Measurements from ENCODE around the gene TEX2.
"Not testable (repeated sequence)": the region's sequence is repeated elsewhere in the genome, so short reads cannot be mapped to it uniquely, and the experiment has no call there.

The TEX2 gene

DNA sequence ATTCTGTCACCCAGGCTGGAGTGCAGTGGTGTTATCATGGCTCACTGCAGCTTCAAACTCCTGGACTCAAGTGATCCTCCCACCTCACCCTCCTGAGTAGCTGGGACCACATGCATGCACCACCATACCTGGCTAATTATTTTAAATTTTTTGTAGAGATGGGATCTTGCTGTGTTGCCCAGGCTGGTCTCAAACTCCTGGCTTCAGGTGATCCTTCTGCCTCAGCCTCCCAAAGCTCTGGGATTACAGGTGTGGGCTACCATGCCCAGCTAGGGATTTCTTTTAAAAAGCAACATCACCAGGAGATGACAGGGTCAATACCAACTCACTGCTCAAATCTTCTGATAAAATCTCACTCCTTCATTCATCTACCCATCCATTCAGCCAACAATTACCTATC lies 54.4 kb downstream of the TEX2 start:
- not testable (repeated sequence) for DNase-seq

DNA sequence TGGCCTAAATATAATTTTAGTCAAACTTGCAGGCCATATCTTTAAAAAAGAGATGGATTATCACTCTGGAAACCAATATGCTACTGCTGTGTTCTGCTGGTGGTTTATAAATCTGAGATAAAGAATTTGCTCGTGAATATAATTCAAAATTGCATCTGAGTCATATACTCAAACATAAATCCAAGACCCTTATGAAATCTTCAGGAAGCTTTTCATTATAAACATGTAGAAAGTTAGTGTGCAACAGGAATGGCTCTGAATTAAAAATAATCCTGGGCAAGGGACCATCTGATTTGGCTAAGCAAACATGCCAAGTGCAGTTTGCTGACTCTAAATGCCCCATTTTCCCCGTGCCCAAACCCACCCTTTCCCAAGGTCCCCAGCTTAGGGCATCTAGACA lies 57.3 kb downstream of the TEX2 start:
- DNase-seq, result no peak

GRCh38 chr17:64203630-64204029 lies 59.4 kb downstream of the TEX2 start:
- no peak for DNase-seq

GRCh38 chr17:64202683-64203344 lies 60.2 kb downstream of the TEX2 start:
- DNase-seq, result peak; percentile 58

- DNase-seq, result no peak
Observed at GRCh38 chr17:64200080-64201032, 62.7 kb downstream of the TEX2 start.

DNA sequence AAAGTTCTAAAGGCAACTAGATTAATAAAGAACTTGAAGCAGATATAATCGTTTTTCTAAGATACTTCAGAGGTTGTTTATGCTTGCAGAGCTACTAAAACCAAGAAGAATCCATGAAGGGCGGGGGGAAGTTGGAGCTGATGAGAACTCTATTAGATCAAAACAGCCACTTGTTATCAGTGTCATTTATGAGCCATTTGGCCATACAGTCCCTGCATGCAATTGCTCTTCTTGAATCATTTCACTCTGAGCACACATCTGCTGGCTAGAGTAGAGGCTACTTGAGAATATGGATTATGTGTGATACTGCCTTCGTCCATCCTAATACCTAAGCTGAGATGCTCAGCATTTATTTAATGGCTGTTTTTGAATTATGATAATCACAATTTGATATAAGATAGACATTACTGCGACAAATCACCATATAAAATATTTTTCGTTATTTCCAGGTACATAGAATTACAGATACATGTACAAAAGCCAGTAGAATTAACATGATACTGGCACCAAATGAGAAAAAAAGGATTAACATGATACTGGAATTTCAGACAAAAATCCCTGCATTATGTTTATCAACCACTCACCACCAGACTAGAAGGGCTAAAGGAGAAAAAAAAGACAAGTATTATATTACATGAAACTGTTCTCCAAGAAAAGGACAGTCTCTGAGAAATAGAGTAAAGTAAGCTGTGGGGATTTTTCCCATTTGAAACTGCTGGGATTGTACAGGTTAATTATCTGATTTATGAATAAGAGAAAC lies 64.5 kb downstream of the TEX2 start:
- DNase-seq, result no peak

- no peak for DNase-seq
Observed at GRCh38 chr17:64196601-64197000, 66.5 kb downstream of the TEX2 start.

- no peak for DNase-seq
Observed at GRCh38 chr17:64193561-64193960, 69.5 kb downstream of the TEX2 start.

- DNase-seq, result no peak
Observed at GRCh38 chr17:64192589-64192988, 70.5 kb downstream of the TEX2 start.

- no peak for DNase-seq
Observed at GRCh38 chr17:64190472-64190871, 72.6 kb downstream of the TEX2 start.

GRCh38 chr17:64188088-64188487 lies 75.0 kb downstream of the TEX2 start:
- DNase-seq, result no peak

- no peak for DNase-seq
Observed at GRCh38 chr17:64187093-64187895, 75.8 kb downstream of the TEX2 start.

- DNase-seq, result no peak
Observed at GRCh38 chr17:64186171-64187092, 76.6 kb downstream of the TEX2 start.

DNA sequence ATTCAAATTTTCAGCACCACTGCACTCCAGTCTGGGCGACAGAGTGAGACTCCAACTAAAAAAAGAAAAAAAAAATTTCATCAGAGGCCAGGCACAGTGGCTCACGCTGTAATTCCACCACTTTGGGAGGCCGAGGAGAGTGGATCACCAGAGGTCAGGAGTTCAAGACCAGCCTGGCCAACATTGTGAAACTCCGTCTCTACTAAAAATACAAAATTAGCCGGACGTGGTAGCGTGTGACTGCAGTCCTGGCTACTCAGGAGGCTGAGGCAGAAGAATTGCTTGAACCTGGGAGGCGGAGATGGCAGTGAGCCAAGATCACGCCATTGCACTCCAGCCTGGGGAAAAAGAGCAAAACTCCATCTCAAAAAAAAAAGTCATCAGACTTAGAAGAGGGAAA lies 77.5 kb downstream of the TEX2 start:
- not testable (repeated sequence) for DNase-seq

- no peak for DNase-seq
Observed at GRCh38 chr17:64185101-64185500, 78.0 kb downstream of the TEX2 start.

DNA sequence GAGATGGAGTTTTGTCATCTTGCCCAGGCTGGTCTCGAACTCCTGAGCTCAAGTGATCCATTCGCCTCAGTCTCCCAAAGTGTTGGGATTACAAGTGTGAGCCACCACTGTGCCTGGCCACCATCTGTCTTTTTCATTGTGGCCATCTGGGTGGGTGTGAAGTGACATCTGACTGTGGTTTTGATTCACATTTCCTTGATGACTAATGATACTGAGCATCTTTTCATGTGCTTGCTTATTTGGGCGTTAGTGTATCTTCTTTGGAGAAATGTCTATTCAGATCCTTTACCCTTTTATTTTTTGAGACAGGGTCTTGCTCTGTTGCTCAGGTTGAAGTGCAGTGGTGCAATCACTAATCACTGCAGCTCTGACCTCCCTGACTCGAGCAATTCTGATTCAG lies 79.2 kb downstream of the TEX2 start:
- no peak for DNase-seq

- DNase-seq, result no peak
Observed at GRCh38 chr17:64182325-64183012, 80.6 kb downstream of the TEX2 start.

- no peak for DNase-seq
Observed at GRCh38 chr17:64180089-64181073, 82.7 kb downstream of the TEX2 start.

DNA sequence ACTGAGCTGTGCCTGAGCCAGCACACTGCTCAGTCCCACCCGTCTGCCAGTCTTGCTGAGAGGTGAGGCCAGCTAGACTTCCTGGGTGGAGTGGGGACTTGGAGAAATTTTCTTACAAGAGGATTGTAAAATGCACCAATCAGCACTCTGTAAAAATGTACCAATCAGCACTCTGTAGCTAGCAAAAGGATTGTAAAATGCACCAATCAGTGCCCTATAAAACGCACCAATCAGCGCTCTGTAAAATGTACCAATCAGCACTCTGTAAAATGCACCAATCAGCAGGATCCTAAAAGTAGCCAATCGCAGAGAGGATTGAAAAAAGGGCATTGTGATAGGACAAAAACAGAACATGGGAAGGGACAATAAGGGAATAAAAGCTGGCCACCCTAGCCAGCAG lies 84.0 kb downstream of the TEX2 start:
- not testable (repeated sequence) for DNase-seq
